Mesendoderm (in vitro differentiated cells): ENCODE measurements around the gene NAA16.
"Not testable (repeated sequence)": the region's sequence is repeated elsewhere in the genome, so short reads cannot be mapped to it uniquely, and the experiment has no call there.

Experiments
- DNase-seq: peaks from one replicate; pipeline ENCODE4 v3.0.0; 2013
- H2AK5ac ChIP-seq: 2 replicates; pipeline ENCODE4 v1.6.1; 2013; ENCODE audit warnings: low read length, inconsistent platforms
- H2BK120ac ChIP-seq: 2 replicates; pipeline ENCODE4 v1.6.1; 2013; ENCODE audit warnings: low read depth, mild to moderate bottlenecking, low read length, moderate library complexity, mixed read lengths
- H2BK15ac ChIP-seq: replicated peaks from 2 replicates; pipeline ENCODE4 v1.6.1; 2013; ENCODE audit warnings: low read depth, mild to moderate bottlenecking, moderate library complexity
- H2BK5ac ChIP-seq: 2 replicates; pipeline ENCODE4 v1.6.1; 2013; ENCODE audit warnings: low read length, inconsistent platforms
- H3K18ac ChIP-seq: 2 replicates; pipeline ENCODE4 v1.6.1; 2013; ENCODE audit warnings: mild to moderate bottlenecking, low read length, mixed read lengths
- H3K23ac ChIP-seq: one replicate; pipeline ENCODE4 v1.6.1; 2013; ENCODE audit warnings: low read length
- H3K27ac ChIP-seq: 2 replicates; pipeline ENCODE4 v1.5.1; 2013; ENCODE audit warnings: low read depth, mild to moderate bottlenecking, inconsistent platforms, low read length, moderate library complexity
- H3K27me3 ChIP-seq: 2 replicates; pipeline ENCODE4 v1.6.1; 2013; ENCODE audit warnings: low read length, control low read depth, mild to moderate bottlenecking, inconsistent platforms; ENCODE audit not compliant: insufficient read depth, poor library complexity
- H3K36me3 ChIP-seq: 2 replicates; pipeline ENCODE4 v1.6.1; 2013; ENCODE audit warnings: low read length, inconsistent platforms; ENCODE audit not compliant: control insufficient read depth, insufficient read depth
- H3K4ac ChIP-seq: one replicate; pipeline ENCODE4 v1.6.1; 2013; ENCODE audit warnings: low read depth, mild to moderate bottlenecking, low read length, moderate library complexity
- H3K4me1 ChIP-seq: 2 replicates; pipeline ENCODE4 v1.6.1; 2013; ENCODE audit warnings: low read depth, low read length, inconsistent platforms; ENCODE audit not compliant: control insufficient read depth
- H3K4me2 ChIP-seq: 2 replicates; pipeline ENCODE4 v1.6.1; 2013; ENCODE audit warnings: low read length
- H3K4me3 ChIP-seq: 2 replicates; pipeline ENCODE4 v1.5.1; 2013; ENCODE audit warnings: mild to moderate bottlenecking, low read length
- H3K56ac ChIP-seq: one replicate; pipeline ENCODE4 v1.6.1; 2013; ENCODE audit warnings: low read length
- H3K79me1 ChIP-seq: 2 replicates; pipeline ENCODE4 v1.6.1; 2013; ENCODE audit warnings: low read length, inconsistent platforms
- H3K79me2 ChIP-seq: 2 replicates; pipeline ENCODE4 v1.6.1; 2013; ENCODE audit warnings: mild to moderate bottlenecking, low read length; ENCODE audit not compliant: control insufficient read depth, insufficient read depth
- H3K9ac ChIP-seq: 2 replicates; pipeline ENCODE4 v1.6.1; 2013; ENCODE audit warnings: low read length, inconsistent platforms
- H4K5ac ChIP-seq: one replicate; pipeline ENCODE4 v1.6.1; 2013; ENCODE audit warnings: low read length
- H4K8ac ChIP-seq: one replicate; pipeline ENCODE4 v1.6.1; 2013; ENCODE audit warnings: low read depth, mild to moderate bottlenecking, control low read depth, low read length, moderate library complexity
- WGBS: extraction: QIAGEN DNeasy Blood & Tissue Kit; methylation state at CpG from one replicate; pipeline ENCODE4 v1.1.7; 2013; ENCODE audit warnings: low lambda C conversion rate, missing lambda C conversion rate; ENCODE audit not compliant: insufficient coverage; ENCODE audit errors: extremely low coverage; 5-methylcytosine and 5-hydroxymethylcytosine counted together

NAA16 gene

GRCh38 chr13:41419206-41419605 is 108.1 kb downstream of the NAA16 start:
- WGBS: no CpG with 5 or more reads among the region's 1 CpG
- Histone ChIP-seq H3K23ac (no peak overlapping the region), H2AK5ac (no peak overlapping the region), H3K4me2 (no peak overlapping the region), H3K36me3 (no peaks in the 10 kb centered on the region), H3K4me3 (no peak overlapping the region), H3K4ac (no peak overlapping the region), H4K8ac (no peak overlapping the region), H3K27me3 (no peaks in the 10 kb centered on the region), H3K27ac (no peak overlapping the region), H2BK5ac (no peak overlapping the region), H3K56ac (no peak overlapping the region), H3K9ac (no peak overlapping the region), H3K79me1 (no peaks in the 10 kb centered on the region), H3K18ac (no peak overlapping the region), H3K4me1 (no peaks in the 10 kb centered on the region), H2BK120ac (no peak overlapping the region), H2BK15ac (no peak overlapping the region), H3K79me2 (no peaks in the 10 kb centered on the region), H4K5ac (no peak overlapping the region)
- no peak for DNase-seq

DNA sequence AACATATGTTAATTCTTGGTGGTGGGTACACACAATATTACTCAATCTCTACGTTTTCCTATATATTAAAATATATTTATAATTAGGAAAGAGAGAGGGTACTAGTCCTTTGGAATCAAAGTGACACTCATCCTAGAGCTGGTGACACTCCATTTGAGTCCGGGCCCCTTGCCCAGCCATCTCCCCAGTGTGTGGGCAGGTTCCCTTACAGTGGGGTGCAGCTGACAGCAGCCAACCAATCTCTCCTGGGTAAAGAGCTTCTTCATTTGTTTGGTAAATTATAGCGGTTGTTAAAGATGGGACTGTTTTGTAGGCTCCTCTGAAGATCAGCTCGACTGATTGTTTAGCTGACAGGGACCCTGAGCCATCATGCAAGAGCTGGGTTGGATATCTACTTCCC is 109.1 kb downstream of the NAA16 start:
- H3K9ac ChIP-seq: no peak overlapping the region
- DNase-seq: no peak
- no peak overlapping the region for H2BK15ac ChIP-seq
- no peaks in the 10 kb centered on the region for H3K36me3 ChIP-seq
- H3K79me1 ChIP-seq: no peaks in the 10 kb centered on the region
- no peak overlapping the region for H3K4me2 ChIP-seq
- WGBS: no CpG with 5 or more reads among the region's 4 CpGs
- no peak overlapping the region for H4K8ac ChIP-seq
- H2BK5ac ChIP-seq: no peak overlapping the region
- H3K4ac ChIP-seq: no peak overlapping the region
- H2BK120ac ChIP-seq: no peak overlapping the region
- H4K5ac ChIP-seq: no peak overlapping the region
- no peak overlapping the region for H3K18ac ChIP-seq
- H3K56ac ChIP-seq: no peak overlapping the region
- H2AK5ac ChIP-seq: no peak overlapping the region
- no peak overlapping the region for H3K4me3 ChIP-seq
- H3K23ac ChIP-seq: no peak overlapping the region
- H3K79me2 ChIP-seq: no peaks in the 10 kb centered on the region
- no peaks in the 10 kb centered on the region for H3K4me1 ChIP-seq
- no peaks in the 10 kb centered on the region for H3K27me3 ChIP-seq
- H3K27ac ChIP-seq: no peak overlapping the region

GRCh38 chr13:41421330-41421729 is 110.3 kb downstream of the NAA16 start:
- not testable (repeated sequence) for H2BK15ac ChIP-seq, H3K79me1 ChIP-seq, H3K4ac ChIP-seq, H2BK5ac ChIP-seq, H3K56ac ChIP-seq, H3K4me2 ChIP-seq, H4K5ac ChIP-seq, H2AK5ac ChIP-seq, H3K27ac ChIP-seq, H3K4me1 ChIP-seq, H3K23ac ChIP-seq, H4K8ac ChIP-seq, H3K18ac ChIP-seq, H3K79me2 ChIP-seq, H3K36me3 ChIP-seq, H3K9ac ChIP-seq, H3K27me3 ChIP-seq, H2BK120ac ChIP-seq, H3K4me3 ChIP-seq
- WGBS: no CpG with 5 or more reads among the region's 6 CpGs
- DNase-seq: peak; percentile 27

GRCh38 chr13:41421983-41422382 is 110.9 kb downstream of the NAA16 start:
- H3K4me1 ChIP-seq, H3K4me3 ChIP-seq, H3K4ac ChIP-seq, H3K9ac ChIP-seq, H2BK5ac ChIP-seq, H3K36me3 ChIP-seq, H4K5ac ChIP-seq, H3K79me1 ChIP-seq, H3K23ac ChIP-seq, H3K4me2 ChIP-seq, H2BK15ac ChIP-seq, H3K56ac ChIP-seq, H3K27ac ChIP-seq, H3K79me2 ChIP-seq, H4K8ac ChIP-seq, H3K27me3 ChIP-seq, H3K18ac ChIP-seq, H2BK120ac ChIP-seq, H2AK5ac ChIP-seq: not testable (repeated sequence)
- DNase-seq: peak; percentile 62
- no CpG with 5 or more reads among the region's 7 CpGs for WGBS

DNA sequence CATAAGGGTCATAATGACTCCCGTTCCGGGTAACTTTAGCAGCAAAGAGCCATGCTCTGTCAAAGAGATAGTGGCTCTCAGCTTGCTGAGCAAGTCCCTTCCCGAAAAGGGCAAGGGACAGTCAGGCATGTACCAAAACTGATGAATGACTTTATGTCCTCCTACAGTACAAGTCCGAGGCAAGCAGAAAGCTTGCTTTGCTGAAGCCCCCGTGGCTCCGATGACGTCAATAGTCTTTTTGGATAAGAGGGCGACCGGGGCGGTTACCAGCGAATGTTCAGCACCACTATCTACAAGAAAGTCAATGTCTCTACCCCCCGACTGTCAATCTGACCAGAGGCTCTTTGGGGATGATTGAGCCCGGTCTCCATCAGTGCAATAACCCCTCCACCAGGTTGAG is 112.2 kb downstream of the NAA16 start:
- no CpG with 5 or more reads among the region's 13 CpGs for WGBS
- not testable (repeated sequence) for H2BK15ac ChIP-seq

DNA sequence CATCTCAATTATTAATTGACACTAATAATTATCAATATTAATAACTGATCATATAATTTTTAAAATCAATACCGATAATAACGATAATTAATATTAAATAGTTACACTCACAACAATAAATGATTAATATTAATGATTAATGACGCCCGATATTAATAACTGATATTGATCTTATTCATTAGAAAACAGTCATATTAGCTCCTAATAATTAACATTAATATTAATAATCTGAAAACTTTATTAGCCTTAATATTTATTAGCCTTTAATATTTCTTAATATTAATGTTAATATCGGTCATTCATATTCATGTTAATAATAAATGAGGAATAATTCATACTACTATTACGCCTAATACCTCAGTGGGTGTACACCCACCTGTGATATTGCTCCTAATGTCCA is 113.6 kb downstream of the NAA16 start:
- H3K4me2 ChIP-seq, H3K27me3 ChIP-seq, H2BK5ac ChIP-seq, H4K5ac ChIP-seq, H2AK5ac ChIP-seq, H3K23ac ChIP-seq, H3K4me1 ChIP-seq, H2BK15ac ChIP-seq, H3K18ac ChIP-seq, H3K4me3 ChIP-seq, H4K8ac ChIP-seq, H3K79me1 ChIP-seq, DNase-seq, H3K36me3 ChIP-seq, H3K56ac ChIP-seq, H3K9ac ChIP-seq, H2BK120ac ChIP-seq, H3K4ac ChIP-seq, H3K79me2 ChIP-seq, H3K27ac ChIP-seq: not testable (repeated sequence)
- WGBS: 100% methylated on average over 3 of the region's 6 CpGs

More for the DNA sequence above, 112.2 kb downstream of the NAA16 start:
- H2BK120ac ChIP-seq, H3K23ac ChIP-seq, H3K9ac ChIP-seq, H3K79me2 ChIP-seq, H4K8ac ChIP-seq, H3K79me1 ChIP-seq, H3K18ac ChIP-seq, H3K36me3 ChIP-seq, H3K56ac ChIP-seq, H3K4me1 ChIP-seq, H3K27ac ChIP-seq, DNase-seq, H3K27me3 ChIP-seq, H3K4me2 ChIP-seq, H4K5ac ChIP-seq, H2BK5ac ChIP-seq, H3K4me3 ChIP-seq, H3K4ac ChIP-seq, H2AK5ac ChIP-seq: not testable (repeated sequence)
